ENCODE results near the gene CCNA1. TPM values are rescaled to one million over a fixed set of nuclear protein-coding genes. Genes with fewer than 3 reads are reported as not detected.

CCNA1 gene
- total RNA-seq, 4 donors from 2014 or later: 0.66 TPM; not detected in 3

DNA sequence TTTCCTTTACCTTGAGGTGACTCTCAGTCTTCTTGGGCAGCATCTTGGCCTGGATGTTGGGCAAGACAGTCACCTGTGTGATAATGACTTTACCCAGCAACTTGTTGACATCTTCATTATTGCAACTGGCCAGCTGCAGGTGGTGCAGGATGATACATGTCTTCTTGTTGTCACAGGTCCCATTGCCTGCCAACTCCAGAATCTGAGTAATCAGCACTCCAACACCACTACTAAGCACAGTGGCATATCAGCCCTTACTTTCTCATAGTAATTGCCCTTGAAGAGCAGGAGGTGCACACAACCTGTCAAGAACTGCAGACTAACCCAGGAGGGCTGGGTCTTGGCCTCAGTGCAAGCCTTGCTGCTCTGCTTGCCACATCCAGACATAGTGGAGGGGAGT, 57.8 kb downstream of the CCNA1 start:
- Histone ChIP-seq H3K4me1 (no peaks in the 10 kb centered on the region), H3K9me3 (no peaks in the 10 kb centered on the region), H3K27ac (no peak overlapping the region), H3K27me3 (no peaks in the 10 kb centered on the region), H3K36me3 (no peaks in the 10 kb centered on the region), H3K4me3 (no peak overlapping the region)
- no peak for DNase-seq
- TF ChIP-seq CTCF (IDR thresholded peaks at IDR 0.05) (no peak), POLR2A (IDR thresholded peaks at IDR 0.05) (no peak)

Other genes with a start within 250 kb of the CCNA1 start
- not detected for gene SOHLH2, start 217.9 kb upstream of the CCNA1 start, total RNA-seq
- not detected for gene CCDC169, start 134.7 kb upstream of the CCNA1 start, total RNA-seq
- 10 to 100 TPM in 3 of 4 donors, 1 to 10 TPM in 1; 6.8 to 34.7 (median 14.5) TPM for gene SPART, start 86.1 kb upstream of the CCNA1 start, total RNA-seq
- not detected for gene SERTM1, start 241.5 kb downstream of the CCNA1 start, total RNA-seq

Measured in Peyer's patch (tissue), 4 donors.